Measurements from ENCODE around the gene SNX10.

Gene SNX10

DNA sequence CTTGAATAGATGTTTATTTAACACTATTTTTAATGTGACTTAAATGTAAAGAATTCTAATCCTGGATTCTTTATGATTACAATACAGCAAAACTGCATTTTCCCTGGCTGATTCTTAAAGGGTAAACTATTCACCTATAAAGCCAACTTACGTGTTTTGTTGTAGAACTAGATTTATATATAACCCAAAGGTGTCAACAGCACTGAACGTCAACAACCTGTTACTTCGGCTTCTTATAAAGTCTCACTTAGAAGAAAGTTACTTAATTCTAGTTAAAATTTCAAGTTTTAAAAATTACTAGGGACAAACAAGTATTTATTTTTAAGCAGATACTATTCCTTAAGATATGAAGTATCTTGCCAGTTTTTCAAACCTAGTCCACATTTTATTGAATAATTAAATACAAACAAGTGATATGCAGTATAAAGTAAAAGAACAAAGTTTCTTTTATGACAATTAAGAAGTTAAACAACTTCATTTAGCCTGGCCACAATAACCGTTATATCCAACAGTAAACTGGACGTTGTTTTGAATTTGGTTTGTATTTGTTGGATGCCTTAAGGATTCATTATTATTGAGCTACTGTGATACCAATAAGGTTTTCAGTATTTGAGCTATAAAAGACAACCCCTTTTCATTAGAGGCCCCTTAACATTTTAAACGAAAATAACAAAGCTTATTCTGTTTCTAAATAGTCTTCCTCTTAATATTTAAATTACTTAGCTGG is 83.1 kb downstream of the SNX10 start:
- H3K27me3 ChIP-seq (ENCODE audit: control insufficient read depth in 5 of 5, insufficient read depth in 4 of 5, low read length in 5 of 5): peaks cover 0 to 9% (median 0%) of the 10 kb centered on the region in 5 donors

GRCh38 chr7:26375726-26376174 is 84.1 kb downstream of the SNX10 start:
- Histone ChIP-seq H3K27me3 (ENCODE audit: control insufficient read depth in 5 of 5, insufficient read depth in 4 of 5, low read length in 5 of 5) (peaks cover 0 to 9% (median 0%) of the 10 kb centered on the region in 5 donors), H3K9me3 (ENCODE audit: control insufficient read depth in 5 of 5, low read length in 5 of 5) (no peaks in the 10 kb centered on the region), H3K9ac (ENCODE audit: low read length in 5 of 5) (no peak overlapping the region), H3K4me3 (ENCODE audit: low read depth in 1 of 5, low read length in 5 of 5) (peak overlapping the region; percentile 60 to 74 (median 71)), H3K36me3 (ENCODE audit: control insufficient read depth in 5 of 5, insufficient read depth in 5 of 5, low read length in 5 of 5) (no peaks in the 10 kb centered on the region), H3K27ac (ENCODE audit: low read depth, low read length) (no peak overlapping the region), H3K4me1 (ENCODE audit: control insufficient read depth in 5 of 5, insufficient read depth in 5 of 5, low read length in 5 of 5) (peaks cover 0 to 18% (median 14%) of the 10 kb centered on the region in 5 donors)

More for the DNA sequence above, 83.1 kb downstream of the SNX10 start:
- H3K27ac ChIP-seq (ENCODE audit: low read depth, low read length): no peak overlapping the region
- no peak overlapping the region for H3K4me3 ChIP-seq (ENCODE audit: low read depth in 1 of 5, low read length in 5 of 5)
- H3K9ac ChIP-seq (ENCODE audit: low read length in 5 of 5): no peak overlapping the region
- no peaks in the 10 kb centered on the region for H3K36me3 ChIP-seq (ENCODE audit: control insufficient read depth in 5 of 5, insufficient read depth in 5 of 5, low read length in 5 of 5)
- H3K4me1 ChIP-seq (ENCODE audit: control insufficient read depth in 5 of 5, insufficient read depth in 5 of 5, low read length in 5 of 5): peaks cover 0 to 19% (median 14%) of the 10 kb centered on the region in 5 donors
- no peaks in the 10 kb centered on the region for H3K9me3 ChIP-seq (ENCODE audit: control insufficient read depth in 5 of 5, low read length in 5 of 5)

DNA sequence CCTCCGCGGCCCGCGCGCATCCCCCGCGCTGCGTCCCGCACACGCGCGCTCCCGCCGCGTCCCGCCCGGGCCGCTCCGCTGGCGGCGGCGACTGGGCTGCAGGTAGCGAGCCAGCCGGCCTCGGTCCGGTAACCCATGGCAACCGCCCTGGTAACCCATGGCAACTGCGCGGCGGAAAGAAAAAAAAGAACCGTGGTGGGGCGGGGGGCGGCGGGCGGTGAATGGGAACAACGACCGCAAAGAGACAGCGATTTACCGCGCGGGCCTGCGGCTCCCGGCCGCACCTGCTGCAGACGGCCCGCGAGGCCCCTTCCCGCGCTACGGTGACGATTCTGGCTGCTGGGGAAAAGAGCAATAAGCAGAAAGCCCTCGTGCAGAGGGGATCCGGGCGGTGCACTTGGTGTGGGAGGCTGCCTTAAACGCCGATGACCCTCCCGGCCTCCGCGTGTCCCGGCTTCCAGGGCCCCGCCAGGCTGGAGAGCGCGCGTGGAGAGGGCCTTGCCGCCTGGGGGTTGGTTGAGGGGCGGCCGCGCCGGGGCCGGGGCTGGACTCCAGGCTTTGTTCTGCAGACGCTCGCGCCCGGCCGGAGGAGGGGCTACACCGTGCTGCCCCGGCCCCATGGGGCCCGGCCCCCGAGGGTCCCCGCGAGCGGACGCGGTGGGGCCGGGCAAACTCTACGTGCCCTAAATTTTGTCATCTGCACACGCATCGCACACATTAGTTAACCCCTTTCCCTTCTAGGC is 84.7 kb downstream of the SNX10 start:
- Histone ChIP-seq H3K27me3 (ENCODE audit: control insufficient read depth in 5 of 5, insufficient read depth in 4 of 5, low read length in 5 of 5) (peaks cover 0 to 9% (median 0%) of the 10 kb centered on the region in 5 donors), H3K36me3 (ENCODE audit: control insufficient read depth in 5 of 5, insufficient read depth in 5 of 5, low read length in 5 of 5) (no peaks in the 10 kb centered on the region), H3K4me3 (ENCODE audit: low read depth in 1 of 5, low read length in 5 of 5) (peak overlapping the region; percentile 60 to 74 (median 72)), H3K27ac (ENCODE audit: low read depth, low read length) (peak overlapping the region; percentile 65), H3K9me3 (ENCODE audit: control insufficient read depth in 5 of 5, low read length in 5 of 5) (no peaks in the 10 kb centered on the region), H3K4me1 (ENCODE audit: control insufficient read depth in 5 of 5, insufficient read depth in 5 of 5, low read length in 5 of 5) (peaks cover 0 to 18% (median 14%) of the 10 kb centered on the region in 5 donors), H3K9ac (ENCODE audit: low read length in 5 of 5) (peak overlapping the region in 4 of 5 donors; percentile 35 to 77 (median 52))

DNA sequence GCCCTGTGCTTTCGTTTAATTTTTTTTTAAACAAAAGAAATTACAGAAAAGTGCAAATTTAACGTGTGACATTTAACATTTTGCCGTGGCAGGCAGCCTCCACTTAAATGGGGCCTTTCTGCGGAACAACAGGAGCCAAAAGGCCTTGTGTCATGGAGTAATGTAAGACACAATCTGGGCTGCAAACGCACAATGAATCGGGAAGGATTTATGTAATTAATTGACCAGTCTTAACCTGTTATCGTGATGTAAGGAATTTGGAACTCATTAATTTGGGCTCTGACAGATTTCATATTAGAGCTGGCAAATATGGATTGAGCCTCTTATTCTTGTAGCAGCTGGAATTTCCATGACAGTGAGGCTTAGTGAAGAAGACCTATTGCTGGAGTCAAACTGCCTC is 86.4 kb downstream of the SNX10 start:
- Histone ChIP-seq H3K27me3 (ENCODE audit: control insufficient read depth in 5 of 5, insufficient read depth in 4 of 5, low read length in 5 of 5) (peaks cover 0 to 7% (median 0%) of the 10 kb centered on the region in 5 donors), H3K4me3 (ENCODE audit: low read depth in 1 of 5, low read length in 5 of 5) (no peak overlapping the region), H3K9ac (ENCODE audit: low read length in 5 of 5) (no peak overlapping the region), H3K27ac (ENCODE audit: low read depth, low read length) (no peak overlapping the region), H3K9me3 (ENCODE audit: control insufficient read depth in 5 of 5, low read length in 5 of 5) (no peaks in the 10 kb centered on the region), H3K36me3 (ENCODE audit: control insufficient read depth in 5 of 5, insufficient read depth in 5 of 5, low read length in 5 of 5) (no peaks in the 10 kb centered on the region), H3K4me1 (ENCODE audit: control insufficient read depth in 5 of 5, insufficient read depth in 5 of 5, low read length in 5 of 5) (peaks cover 0 to 18% (median 14%) of the 10 kb centered on the region in 5 donors)

GRCh38 chr7:26379711-26380110 is 88.0 kb downstream of the SNX10 start:
- no peaks in the 10 kb centered on the region for H3K36me3 ChIP-seq (ENCODE audit: control insufficient read depth in 5 of 5, insufficient read depth in 5 of 5, low read length in 5 of 5)
- H3K27ac ChIP-seq (ENCODE audit: low read depth, low read length): no peak overlapping the region
- H3K27me3 ChIP-seq (ENCODE audit: control insufficient read depth in 5 of 5, insufficient read depth in 4 of 5, low read length in 5 of 5): peaks cover 0 to 7% (median 0%) of the 10 kb centered on the region in 5 donors
- H3K4me1 ChIP-seq (ENCODE audit: control insufficient read depth in 5 of 5, insufficient read depth in 5 of 5, low read length in 5 of 5): peaks cover 0 to 18% (median 14%) of the 10 kb centered on the region in 5 donors
- H3K9me3 ChIP-seq (ENCODE audit: control insufficient read depth in 5 of 5, low read length in 5 of 5): no peaks in the 10 kb centered on the region
- H3K9ac ChIP-seq (ENCODE audit: low read length in 5 of 5): no peak overlapping the region
- H3K4me3 ChIP-seq (ENCODE audit: low read depth in 1 of 5, low read length in 5 of 5): no peak overlapping the region

- no peak overlapping the region for H3K4me3 ChIP-seq (ENCODE audit: low read depth in 1 of 5, low read length in 5 of 5)
- peaks cover 0 to 7% (median 6%) of the 10 kb centered on the region in 5 donors for H3K4me1 ChIP-seq (ENCODE audit: control insufficient read depth in 5 of 5, insufficient read depth in 5 of 5, low read length in 5 of 5)
- H3K9ac ChIP-seq (ENCODE audit: low read length in 5 of 5): no peak overlapping the region
- no peaks in the 10 kb centered on the region for H3K36me3 ChIP-seq (ENCODE audit: control insufficient read depth in 5 of 5, insufficient read depth in 5 of 5, low read length in 5 of 5)
- H3K9me3 ChIP-seq (ENCODE audit: control insufficient read depth in 5 of 5, low read length in 5 of 5): no peaks in the 10 kb centered on the region
- H3K27ac ChIP-seq (ENCODE audit: low read depth, low read length): no peak overlapping the region
- H3K27me3 ChIP-seq (ENCODE audit: control insufficient read depth in 5 of 5, insufficient read depth in 4 of 5, low read length in 5 of 5): peaks cover 0 to 1% (median 0%) of the 10 kb centered on the region in 5 donors
Observed at GRCh38 chr7:26381476-26382353, 90.1 kb downstream of the SNX10 start.

DNA sequence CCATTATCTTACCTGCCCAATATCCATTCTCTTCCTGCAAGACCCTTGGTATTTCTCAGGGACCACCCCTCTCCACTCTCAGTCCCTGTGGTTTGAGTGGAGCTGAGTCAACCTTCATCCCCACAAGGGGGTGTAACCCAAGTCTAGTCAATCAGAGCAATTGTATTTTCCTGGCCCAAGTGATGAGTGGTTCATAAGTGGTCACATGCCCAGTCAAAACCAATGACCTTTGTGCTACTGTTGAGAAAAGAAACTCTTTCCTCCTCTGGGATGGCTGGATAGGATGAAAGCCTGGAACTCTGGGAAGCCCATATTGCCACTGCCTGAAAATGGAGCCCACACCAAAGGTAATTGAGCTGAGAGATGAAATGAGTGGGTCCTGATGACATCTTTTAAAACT is 93.6 kb downstream of the SNX10 start:
- peaks cover 0 to 3% (median 0%) of the 10 kb centered on the region in 5 donors for H3K27me3 ChIP-seq (ENCODE audit: control insufficient read depth in 5 of 5, insufficient read depth in 4 of 5, low read length in 5 of 5)
- H3K9ac ChIP-seq (ENCODE audit: low read length in 5 of 5): no peak overlapping the region
- H3K36me3 ChIP-seq (ENCODE audit: control insufficient read depth in 5 of 5, insufficient read depth in 5 of 5, low read length in 5 of 5): no peaks in the 10 kb centered on the region
- H3K4me1 ChIP-seq (ENCODE audit: control insufficient read depth in 5 of 5, insufficient read depth in 5 of 5, low read length in 5 of 5): no peaks in the 10 kb centered on the region
- H3K27ac ChIP-seq (ENCODE audit: low read depth, low read length): no peak overlapping the region
- no peak overlapping the region for H3K4me3 ChIP-seq (ENCODE audit: low read depth in 1 of 5, low read length in 5 of 5)
- H3K9me3 ChIP-seq (ENCODE audit: control insufficient read depth in 5 of 5, low read length in 5 of 5): no peaks in the 10 kb centered on the region

- Histone ChIP-seq H3K4me1 (ENCODE audit: control insufficient read depth in 5 of 5, insufficient read depth in 5 of 5, low read length in 5 of 5) (no peaks in the 10 kb centered on the region), H3K9ac (ENCODE audit: low read length in 5 of 5) (no peak overlapping the region), H3K9me3 (ENCODE audit: control insufficient read depth in 5 of 5, low read length in 5 of 5) (no peaks in the 10 kb centered on the region), H3K27me3 (ENCODE audit: control insufficient read depth in 5 of 5, insufficient read depth in 4 of 5, low read length in 5 of 5) (peaks cover 0 to 4% (median 0%) of the 10 kb centered on the region in 5 donors), H3K27ac (ENCODE audit: low read depth, low read length) (no peak overlapping the region), H3K36me3 (ENCODE audit: control insufficient read depth in 5 of 5, insufficient read depth in 5 of 5, low read length in 5 of 5) (no peaks in the 10 kb centered on the region), H3K4me3 (ENCODE audit: low read depth in 1 of 5, low read length in 5 of 5) (no peak overlapping the region)
Observed at GRCh38 chr7:26387731-26388130, 96.1 kb downstream of the SNX10 start.

- no peak overlapping the region for H3K4me3 ChIP-seq (ENCODE audit: low read depth in 1 of 5, low read length in 5 of 5)
- no peaks in the 10 kb centered on the region for H3K36me3 ChIP-seq (ENCODE audit: control insufficient read depth in 5 of 5, insufficient read depth in 5 of 5, low read length in 5 of 5)
- H3K4me1 ChIP-seq (ENCODE audit: control insufficient read depth in 5 of 5, insufficient read depth in 5 of 5, low read length in 5 of 5): no peaks in the 10 kb centered on the region
- peaks cover 0 to 4% (median 0%) of the 10 kb centered on the region in 5 donors for H3K27me3 ChIP-seq (ENCODE audit: control insufficient read depth in 5 of 5, insufficient read depth in 4 of 5, low read length in 5 of 5)
- no peak overlapping the region for H3K27ac ChIP-seq (ENCODE audit: low read depth, low read length)
- H3K9me3 ChIP-seq (ENCODE audit: control insufficient read depth in 5 of 5, low read length in 5 of 5): no peaks in the 10 kb centered on the region
- no peak overlapping the region for H3K9ac ChIP-seq (ENCODE audit: low read length in 5 of 5)
Observed at GRCh38 chr7:26388256-26388655, 96.6 kb downstream of the SNX10 start.

Measured in subcutaneous abdominal adipose tissue (tissue), 5 donors.